ENCODE data around the gene CERKL.

Gene CERKL

DNA sequence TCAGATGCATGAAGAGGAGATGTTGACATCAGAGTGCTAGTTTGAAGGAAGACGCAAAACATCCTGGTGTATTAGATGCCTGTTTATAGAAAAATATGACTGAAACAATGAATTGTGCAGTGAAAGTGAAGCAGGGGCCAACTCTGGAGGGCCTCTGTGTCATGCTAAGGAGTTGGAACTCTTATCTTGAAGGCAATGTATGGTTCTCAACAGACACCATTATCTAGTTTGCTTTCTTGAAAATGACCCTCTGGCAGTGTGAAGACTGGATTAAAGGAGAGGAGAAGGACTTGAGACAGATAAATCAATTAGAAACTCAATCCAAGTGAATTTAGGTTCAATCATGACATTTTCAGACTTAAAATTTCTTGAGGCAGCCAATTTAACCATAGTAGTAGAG lies 136.7 kb downstream of the CERKL start:
- DNase-seq (ENCODE audit: low read depth in 3 of 3) = no peak

DNA sequence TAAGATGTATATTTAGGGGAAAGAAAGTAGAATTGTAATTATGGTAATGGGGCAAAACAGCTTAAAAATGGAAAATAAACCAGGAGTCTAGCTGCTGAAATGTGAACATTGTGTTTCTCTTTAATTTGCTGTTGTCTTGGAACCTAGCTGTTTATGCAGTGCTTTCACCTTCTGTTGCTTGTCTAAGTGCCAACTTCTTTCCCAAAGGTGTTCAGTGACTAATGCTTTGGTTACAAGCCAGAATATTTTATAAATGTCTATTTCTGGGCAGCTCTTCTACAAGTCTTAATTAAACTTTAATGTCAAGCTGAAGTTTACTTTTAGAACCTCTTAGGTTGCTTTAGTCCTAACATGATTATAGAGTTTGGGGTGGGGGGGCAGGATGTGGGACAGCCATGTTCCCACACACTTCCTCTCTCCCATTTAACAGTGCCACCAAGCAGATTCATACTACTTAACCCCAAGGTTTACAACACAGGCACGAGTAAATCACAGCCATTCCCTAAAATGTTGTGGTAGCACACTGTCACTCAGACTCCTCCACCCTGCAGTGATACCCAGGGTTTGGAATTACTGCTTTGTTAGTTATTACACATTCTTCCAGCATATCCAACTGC lies 139.1 kb downstream of the CERKL start:
- DNase-seq (ENCODE audit: low read depth in 3 of 3) = no peak

GRCh38 chr2:181516992-181517391 lies 139.9 kb downstream of the CERKL start:
- DNase-seq (ENCODE audit: low read depth in 3 of 3) = no peak

DNA sequence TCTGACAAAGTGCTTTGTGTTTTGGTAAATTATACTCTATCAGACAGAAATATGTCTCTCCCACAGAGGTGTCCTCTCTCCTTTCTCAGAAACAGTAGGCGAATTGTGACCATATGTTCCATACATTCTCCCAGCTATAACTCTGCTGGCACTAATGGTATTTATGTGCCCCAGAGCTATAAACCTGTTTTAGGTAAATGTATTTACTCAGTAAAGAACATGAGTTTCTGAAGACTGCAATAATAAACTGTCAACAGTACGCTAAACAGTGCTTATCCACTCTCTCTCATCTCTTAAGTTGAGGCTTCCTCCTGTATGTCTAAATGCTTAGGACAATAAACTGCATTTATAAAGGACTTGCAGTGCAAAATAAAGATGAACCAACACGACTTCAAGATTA lies 141.2 kb downstream of the CERKL start:
- DNase-seq (ENCODE audit: low read depth in 3 of 3) = no peak

GRCh38 chr2:181500201-181500600 lies 156.7 kb downstream of the CERKL start:
- DNase-seq (ENCODE audit: low read depth in 3 of 3) = no peak

DNA sequence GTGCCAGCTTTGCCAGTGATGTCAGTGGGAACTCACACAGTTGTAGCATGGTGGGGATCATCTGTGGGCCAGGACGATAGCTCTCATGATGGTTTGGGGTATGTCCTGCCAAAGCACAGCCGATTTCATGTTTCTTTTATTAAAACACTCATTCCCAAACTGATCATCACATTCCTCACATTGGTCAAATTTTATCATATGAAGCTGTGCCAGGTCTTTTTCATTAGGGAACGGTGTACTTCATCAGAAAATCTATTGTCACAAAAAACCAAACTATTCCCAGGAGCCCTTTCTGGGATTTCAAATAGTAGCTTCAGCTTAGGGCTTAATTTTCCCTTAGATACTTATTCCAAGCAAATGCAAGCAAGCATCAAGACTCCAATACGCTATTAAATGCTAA lies 157.7 kb downstream of the CERKL start:
- no peak for DNase-seq (ENCODE audit: low read depth in 3 of 3)
